ENCODE results near the gene TMEM178B. TPM values are rescaled to one million over a fixed set of nuclear protein-coding genes. Genes with fewer than 3 reads are reported as not detected.

Gene TMEM178B
- total RNA-seq, 2 experiments from 2014 or later: not detected

DNA sequence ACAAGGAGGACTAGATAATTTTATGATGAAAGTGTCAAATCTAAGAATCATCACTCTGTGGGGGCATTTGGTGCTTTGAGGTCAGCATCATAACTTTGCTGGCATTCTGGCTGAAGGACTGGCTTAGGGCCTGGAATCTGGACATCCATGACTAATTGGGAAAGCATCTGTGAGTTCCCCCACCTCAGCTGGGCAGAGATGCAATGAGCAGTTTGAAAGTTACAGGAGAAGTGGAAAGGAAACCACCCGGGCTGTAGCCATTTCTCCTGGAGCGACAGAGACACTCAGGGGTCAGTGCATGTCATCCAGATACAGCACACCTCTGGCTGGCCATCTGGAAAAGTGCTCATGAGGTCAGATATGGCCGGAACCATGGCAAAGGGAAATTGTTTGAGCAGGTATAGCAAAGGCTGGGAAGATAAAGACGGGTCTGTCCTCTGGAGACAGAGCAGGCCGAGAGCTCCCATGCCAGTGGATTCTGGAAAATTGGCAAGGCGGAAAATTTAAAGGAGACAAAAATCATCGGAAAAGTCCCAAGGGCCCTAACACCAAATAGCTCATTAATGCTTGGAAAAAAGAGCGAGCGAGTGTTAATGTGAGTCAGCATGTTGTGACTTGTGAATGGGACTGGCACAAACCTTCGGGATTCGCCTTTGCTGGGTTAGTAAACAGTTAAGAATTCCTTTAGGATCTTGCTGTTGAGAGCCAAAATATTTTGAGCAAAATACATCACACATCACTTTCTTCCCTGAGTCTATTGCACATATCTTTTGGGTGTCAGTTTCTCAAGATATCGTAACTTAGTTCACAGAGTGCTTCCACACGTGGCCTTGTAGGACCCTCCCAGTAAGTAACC is 288.9 kb downstream of the TMEM178B start:
- Histone ChIP-seq H3K4me3 (ENCODE audit: low read length) (no peak overlapping the region), H3K27me3 (ENCODE audit: control insufficient read depth in 1 of 2, insufficient read depth in 2 of 2, low read length in 2 of 2) (no peaks in the 10 kb centered on the region), H3K4me1 (ENCODE audit: insufficient read depth, low read length) (no peaks in the 10 kb centered on the region), H3K27ac (ENCODE audit: low read depth in 1 of 2, low read length in 2 of 2) (no peak overlapping the region), H3K36me3 (ENCODE audit: insufficient read depth, low read length) (no peaks in the 10 kb centered on the region), H3K9me3 (ENCODE audit: control insufficient read depth in 1 of 2, insufficient read depth in 1 of 2, low read length in 2 of 2) (no peaks in the 10 kb centered on the region)
- Mint-ChIP-seq H3K9me3 (no peaks in the 10 kb centered on the region), H3K27me3 (peaks cover 18% of the 10 kb centered on the region), H3K27ac (no peak overlapping the region), H3K36me3 (ENCODE audit: low read depth) (no peaks in the 10 kb centered on the region), H3K4me1 (ENCODE audit: low read depth) (no peaks in the 10 kb centered on the region), H3K4me3 (no peak overlapping the region)
- no peak for ATAC-seq (ENCODE audit: poor library complexity)
- DNase-seq: no peak
- TF ChIP-seq, protein P1, sequence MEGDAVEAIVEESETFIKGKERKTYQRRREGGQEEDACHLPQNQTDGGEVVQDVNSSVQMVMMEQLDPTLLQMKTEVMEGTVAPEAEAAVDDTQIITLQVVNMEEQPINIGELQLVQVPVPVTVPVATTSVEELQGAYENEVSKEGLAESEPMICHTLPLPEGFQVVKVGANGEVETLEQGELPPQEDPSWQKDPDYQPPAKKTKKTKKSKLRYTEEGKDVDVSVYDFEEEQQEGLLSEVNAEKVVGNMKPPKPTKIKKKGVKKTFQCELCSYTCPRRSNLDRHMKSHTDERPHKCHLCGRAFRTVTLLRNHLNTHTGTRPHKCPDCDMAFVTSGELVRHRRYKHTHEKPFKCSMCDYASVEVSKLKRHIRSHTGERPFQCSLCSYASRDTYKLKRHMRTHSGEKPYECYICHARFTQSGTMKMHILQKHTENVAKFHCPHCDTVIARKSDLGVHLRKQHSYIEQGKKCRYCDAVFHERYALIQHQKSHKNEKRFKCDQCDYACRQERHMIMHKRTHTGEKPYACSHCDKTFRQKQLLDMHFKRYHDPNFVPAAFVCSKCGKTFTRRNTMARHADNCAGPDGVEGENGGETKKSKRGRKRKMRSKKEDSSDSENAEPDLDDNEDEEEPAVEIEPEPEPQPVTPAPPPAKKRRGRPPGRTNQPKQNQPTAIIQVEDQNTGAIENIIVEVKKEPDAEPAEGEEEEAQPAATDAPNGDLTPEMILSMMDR (IDR thresholded peaks at IDR 0.05): no peak
- intact Hi-C loops (cut with DNase I, micrococcal nuclease): no loop called here
- POLR2A ChIA-PET: no interaction called here
- CTCF ChIA-PET: no interaction called here

DNA sequence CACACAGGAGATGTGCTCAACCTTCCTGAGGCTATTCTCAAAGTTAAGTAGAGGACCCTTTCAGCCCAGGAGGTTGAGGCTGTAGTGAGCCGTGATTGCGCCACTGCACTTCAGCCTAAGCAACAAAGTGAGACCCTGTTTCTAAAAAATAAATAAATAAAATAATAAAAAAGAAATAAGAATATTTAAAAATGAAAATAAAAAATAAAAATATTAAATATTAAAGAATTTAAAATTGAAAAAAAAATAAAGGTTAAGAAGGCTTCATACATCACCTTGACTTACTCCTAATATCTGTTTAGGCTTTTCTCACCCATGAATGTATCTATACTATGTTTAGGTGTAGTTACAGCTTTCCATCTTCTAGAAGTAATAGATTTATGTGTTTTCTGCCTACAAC is 289.9 kb downstream of the TMEM178B start:
- Mint-ChIP-seq H3K4me3 (no peak overlapping the region), H3K27me3 (peaks cover 10% of the 10 kb centered on the region), H3K36me3 (ENCODE audit: low read depth) (no peaks in the 10 kb centered on the region), H3K9me3 (no peaks in the 10 kb centered on the region), H3K4me1 (ENCODE audit: low read depth) (no peaks in the 10 kb centered on the region), H3K27ac (no peak overlapping the region)
- TF ChIP-seq, protein P1 (IDR thresholded peaks at IDR 0.05): no peak
- Histone ChIP-seq H3K27ac (ENCODE audit: low read depth in 1 of 2, low read length in 2 of 2) (no peak overlapping the region), H3K4me3 (ENCODE audit: low read length) (no peak overlapping the region), H3K27me3 (ENCODE audit: control insufficient read depth in 1 of 2, insufficient read depth in 2 of 2, low read length in 2 of 2) (no peaks in the 10 kb centered on the region), H3K36me3 (ENCODE audit: insufficient read depth, low read length) (no peaks in the 10 kb centered on the region), H3K4me1 (ENCODE audit: insufficient read depth, low read length) (no peaks in the 10 kb centered on the region), H3K9me3 (ENCODE audit: control insufficient read depth in 1 of 2, insufficient read depth in 1 of 2, low read length in 2 of 2) (no peaks in the 10 kb centered on the region)
- intact Hi-C loops (cut with DNase I, micrococcal nuclease): no loop called here
- no peak for ATAC-seq (ENCODE audit: poor library complexity)
- DNase-seq: no peak
- CTCF ChIA-PET: interaction anchor here (0.6 kb wide), 1 partner anchor 39 kb away, joined by 3 read pairs; no protein-coding TSS in a partner anchor
- POLR2A ChIA-PET: no interaction called here

DNA sequence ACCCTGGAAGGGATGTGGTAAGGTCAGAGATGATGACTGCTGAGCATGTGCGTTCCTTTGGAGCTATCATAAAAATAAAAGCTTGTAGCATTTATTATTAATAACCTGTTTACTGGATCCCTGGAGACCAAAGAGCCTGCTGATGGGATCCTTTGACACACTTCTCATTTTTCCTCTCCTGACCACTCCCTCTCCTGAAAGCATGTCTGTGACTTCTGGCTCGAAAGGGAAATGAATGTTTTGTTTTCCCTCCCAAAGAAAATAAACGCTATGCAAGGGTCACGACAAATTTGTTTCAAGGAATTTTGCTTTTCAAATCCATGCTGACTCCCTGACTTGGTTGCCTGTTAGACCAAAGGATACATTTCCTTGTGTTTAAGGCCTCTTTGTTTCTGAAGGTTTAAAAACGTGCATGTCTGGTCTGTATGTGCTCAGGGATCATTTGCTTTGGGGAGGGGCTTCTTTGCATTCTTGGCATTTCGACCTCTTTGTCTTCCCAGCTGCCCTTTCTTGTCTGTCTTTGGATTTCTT is 292.3 kb downstream of the TMEM178B start:
- Histone ChIP-seq H3K27ac (ENCODE audit: low read depth in 1 of 2, low read length in 2 of 2) (no peak overlapping the region), H3K36me3 (ENCODE audit: insufficient read depth, low read length) (no peaks in the 10 kb centered on the region), H3K9me3 (ENCODE audit: control insufficient read depth in 1 of 2, insufficient read depth in 1 of 2, low read length in 2 of 2) (no peaks in the 10 kb centered on the region), H3K4me3 (ENCODE audit: low read length) (no peak overlapping the region), H3K27me3 (ENCODE audit: control insufficient read depth in 1 of 2, insufficient read depth in 2 of 2, low read length in 2 of 2) (peaks cover 0 to 2% of the 10 kb centered on the region in 2 experiments), H3K4me1 (ENCODE audit: insufficient read depth, low read length) (no peaks in the 10 kb centered on the region)
- no peaks in the 10 kb centered on the region for H3K9me3 Mint-ChIP-seq
- no peak overlapping the region for H3K4me3 Mint-ChIP-seq
- H3K36me3 Mint-ChIP-seq (ENCODE audit: low read depth): no peaks in the 10 kb centered on the region
- CTCF ChIA-PET: no interaction called here
- ATAC-seq (ENCODE audit: poor library complexity) (no peak), DNase-seq (no peak)
- H3K27ac Mint-ChIP-seq: no peak overlapping the region
- TF ChIP-seq, protein P1 (IDR thresholded peaks at IDR 0.05): no peak
- POLR2A ChIA-PET: no interaction called here
- intact Hi-C loops (cut with DNase I, micrococcal nuclease): no loop called here
- H3K4me1 Mint-ChIP-seq (ENCODE audit: low read depth): no peaks in the 10 kb centered on the region
- H3K27me3 Mint-ChIP-seq: peaks cover 4% of the 10 kb centered on the region

Data from CD4-positive, alpha-beta T cell (primary cell).